A549 treated with CpdA at 1 μM for 4 hours (cell line): ENCODE data around the gene CHST1. TPM values are rescaled to one million over a fixed set of nuclear protein-coding genes. Genes with fewer than 3 reads are reported as not detected.

ENCODE experiments used
- total RNA-seq: library from RNA; stranded (reverse); fragments of 200-300 nt; extraction: Qiagen RNA extraction; gene quantifications from 5 replicates; pipeline ENCODE4 v1.2.3, GENCODE V29; 2022; ENCODE audit warnings: low read depth

The CHST1 gene, protein sequence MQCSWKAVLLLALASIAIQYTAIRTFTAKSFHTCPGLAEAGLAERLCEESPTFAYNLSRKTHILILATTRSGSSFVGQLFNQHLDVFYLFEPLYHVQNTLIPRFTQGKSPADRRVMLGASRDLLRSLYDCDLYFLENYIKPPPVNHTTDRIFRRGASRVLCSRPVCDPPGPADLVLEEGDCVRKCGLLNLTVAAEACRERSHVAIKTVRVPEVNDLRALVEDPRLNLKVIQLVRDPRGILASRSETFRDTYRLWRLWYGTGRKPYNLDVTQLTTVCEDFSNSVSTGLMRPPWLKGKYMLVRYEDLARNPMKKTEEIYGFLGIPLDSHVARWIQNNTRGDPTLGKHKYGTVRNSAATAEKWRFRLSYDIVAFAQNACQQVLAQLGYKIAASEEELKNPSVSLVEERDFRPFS
- 1.0 to 1.5 TPM (median 1.2 TPM) in 5 replicates for total RNA-seq

DNA sequence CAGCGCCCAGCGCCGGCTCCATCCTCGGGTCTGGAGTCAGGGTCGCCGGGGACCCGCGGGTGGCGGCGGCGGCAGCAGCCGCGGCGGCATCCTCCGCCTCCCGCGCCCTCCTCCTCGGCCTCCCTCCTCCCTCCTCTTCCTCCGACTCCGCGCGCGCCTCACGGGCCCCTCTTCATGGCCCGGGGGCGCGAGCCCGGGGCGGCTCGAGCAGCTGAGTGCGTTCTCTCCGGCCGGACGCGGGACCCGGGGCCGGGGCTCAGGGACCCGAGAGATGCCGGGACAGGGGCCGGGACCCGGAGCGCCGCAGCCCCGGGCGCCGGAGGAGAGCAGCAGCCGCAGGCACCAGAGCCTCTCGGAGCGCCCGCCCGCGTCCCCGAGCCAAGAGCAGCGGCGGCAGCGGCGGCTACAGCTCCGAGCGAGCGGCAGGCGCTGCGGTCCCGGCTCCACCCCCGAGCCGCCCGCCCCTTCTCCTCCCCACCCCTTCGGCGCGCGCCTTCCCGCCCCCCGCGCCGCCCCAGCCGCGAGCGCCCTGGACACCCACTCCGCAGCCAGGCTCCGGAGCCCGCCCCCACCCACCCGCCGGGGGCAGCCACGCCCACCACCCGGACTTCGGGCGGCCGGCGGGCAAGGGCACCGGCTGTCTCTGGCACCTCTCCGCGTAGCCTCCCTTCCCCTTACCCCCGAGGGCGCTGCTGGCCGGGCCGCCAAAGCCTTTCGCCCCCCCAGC, at the start of gene CHST1:
TSS of gene CHST1 (minus strand) at position 417 of the 727 bp plus-strand sequence. CDS start 14,699 bp downstream, outside the sequence.

Other genes starting within 250 kb of the CHST1 start
- 26.1 to 34.3 TPM (median 29.2 TPM) in 5 replicates for gene SLC35C1, start 139.5 kb upstream of the CHST1 start, total RNA-seq
- 2.9 to 3.5 TPM (median 3.2 TPM) in 5 replicates for gene CRY2, start 181.9 kb upstream of the CHST1 start, total RNA-seq
- 5.1 to 7.0 TPM (median 5.9 TPM) in 5 replicates for gene MAPK8IP1, start 220.0 kb upstream of the CHST1 start, total RNA-seq
- gene FREY1, start 241.6 kb upstream of the CHST1 start, total RNA-seq, result 0.37 to 0.59 TPM (median 0.48 TPM) in 4 of 5 replicates, not detected in the other